Kidney (tissue), 22 donors: ENCODE results near the gene SEBOX. TPM values are rescaled to one million over a fixed set of nuclear protein-coding genes. Genes with fewer than 3 reads are reported as not detected.

Experiments
- DNase-seq, 5 donors: peaks; one replicate each; pipeline ENCODE4 v3.0.0-alpha.2; 2013 to 2020
- FAIRE-seq: peaks from 2 replicates; lab custom pipeline; 2012; peaks lifted over from hg19 to GRCh38; lab: Jason Lieb, UNC
- H3K27ac ChIP-seq, 2 donors: one replicate each; pipeline ENCODE4 v1.7.0; 2013; ENCODE audit warnings: low read depth in 2 of 2, low read length in 2 of 2, inconsistent platforms in 1 of 2
- H3K27me3 ChIP-seq: one replicate; pipeline ENCODE4 v1.7.1; 2013; ENCODE audit warnings: low read length, inconsistent platforms; ENCODE audit not compliant: control insufficient read depth, insufficient read depth
- H3K36me3 ChIP-seq, 3 donors: one replicate each; pipeline versions ENCODE4 v1.7.0 to v1.7.1; 2013; ENCODE audit warnings: low read length in 3 of 3, control low read depth in 1 of 3, inconsistent platforms in 1 of 3; ENCODE audit not compliant: insufficient read depth in 3 of 3, control insufficient read depth in 2 of 3
- H3K4me1 ChIP-seq, 3 donors: one replicate each; pipeline versions ENCODE4 v1.7.0 to v1.7.1; 2013; ENCODE audit warnings: low read length in 3 of 3, inconsistent platforms in 1 of 3, low read depth in 1 of 3; ENCODE audit not compliant: control insufficient read depth in 2 of 3, insufficient read depth in 2 of 3
- H3K4me3 ChIP-seq, 3 donors: one replicate each; pipeline versions ENCODE4 v1.7.0 to v1.8.1; 2013; ENCODE audit warnings: low read length in 3 of 3, control low read depth in 1 of 3, inconsistent platforms in 1 of 3
- H3K9ac ChIP-seq, 3 donors: one replicate each; pipeline versions ENCODE4 v1.7.0 to v1.7.1; 2013; ENCODE audit warnings: low read length in 3 of 3, control low read depth in 1 of 3, inconsistent platforms in 1 of 3
- H3K9me3 ChIP-seq, 3 donors: one replicate each; pipeline versions ENCODE4 v1.7.0 to v1.7.1; 2013; ENCODE audit warnings: low read length in 3 of 3, control low read depth in 1 of 3, inconsistent platforms in 1 of 3; ENCODE audit not compliant: control insufficient read depth in 2 of 3, insufficient read depth in 1 of 3
- CTCF ChIP-seq: IDR thresholded peaks from 3 replicates; pipeline ENCODE4 v1.5.1; 2012; ENCODE audit warnings: mild to moderate bottlenecking, moderate library complexity, borderline replicate concordance; ENCODE audit not compliant: insufficient read depth; ENCODE audit errors: extremely low read depth
- intact Hi-C: fragments of 100-400 bp; cut with DNase I; formaldehyde crosslinking; loops from one replicate; pipeline ENCODE4 v1.11.1; 2022
- long read RNA-seq, 10 donors: library from polyadenylated mRNA in 1 of 10; unstranded in 1 of 10; transcript quantifications; one replicate each; pipeline ENCODE4 v2.0.0 and lab custom pipeline, GENCODE V29; 2021 to 2026
- polyA plus RNA-seq: library from polyadenylated mRNA; stranded (reverse); fragments of 350-450 nt; fragmentation: Illumina TruSeq; extraction: RNeasy Lipid Tissue Mini Kit (QIAGEN cat#74804); gene quantifications from one replicate; pipeline ENCODE4 v1.2.3, GENCODE V29; 2014; ENCODE audit warnings: low read depth, low replicate concordance; ENCODE audit not compliant: insufficient read depth
- total RNA-seq: library from RNA; stranded (reverse); fragmentation: NEBNext Ultra II Directional; extraction: Animal tissue kit (Norgen Biotek cat#: 25700); gene quantifications from one replicate; pipeline ENCODE4 v1.2.1, GENCODE V29; 2021
- donor health status: control.
- donor health status: control.
- donor health status: control.
- donor health status: control.
- donor health status: control.
- donor health status: DM: yes; HTN: yes; CAD: no.
- donor health status: Normal renal cell carcinoma (clear cell type).

SEBOX gene
- total RNA-seq = not detected
- not detected for polyA plus RNA-seq
- long read RNA-seq, donor 1 = 0 reads
- long read RNA-seq, donor 2 = 0 reads
- long read RNA-seq, donor 3 = 0 reads
- long read RNA-seq, donor 4 = 0 reads
- long read RNA-seq, donor 5 = 0 reads
- long read RNA-seq, donor 6 = 0 reads
- long read RNA-seq, donor 7 = 0 reads
- long read RNA-seq, donor 8 = 0 reads
- long read RNA-seq, donor 9 = 0 reads
- long read RNA-seq, donor 10 = 0 reads

GRCh38 chr17:28364665-28365363, at the start of gene SEBOX:
SEBOX (minus strand) TSS chr17:28365199; CDS start chr17:28365151, 48 bp downstream.
- H3K4me3 ChIP-seq = no peak within 1 kb of the TSS
- no peak within 1 kb of the TSS for H3K27ac ChIP-seq
- FAIRE-seq = no peak
- no peak for TF ChIP-seq CTCF
- no peaks in the 10 kb centered on the region for H3K9me3 ChIP-seq
- peak in 2 of 5 donors; percentile 33 to 57 for DNase-seq
- intact Hi-C loops = no loop called here
- H3K9ac ChIP-seq = no peak within 1 kb of the TSS
- peaks cover 2 to 33% (median 25%) of the 10 kb centered on the region in 3 donors for H3K36me3 ChIP-seq
- H3K4me1 ChIP-seq = no peaks in the 10 kb centered on the region
- no peaks in the 10 kb centered on the region for H3K27me3 ChIP-seq

DNA sequence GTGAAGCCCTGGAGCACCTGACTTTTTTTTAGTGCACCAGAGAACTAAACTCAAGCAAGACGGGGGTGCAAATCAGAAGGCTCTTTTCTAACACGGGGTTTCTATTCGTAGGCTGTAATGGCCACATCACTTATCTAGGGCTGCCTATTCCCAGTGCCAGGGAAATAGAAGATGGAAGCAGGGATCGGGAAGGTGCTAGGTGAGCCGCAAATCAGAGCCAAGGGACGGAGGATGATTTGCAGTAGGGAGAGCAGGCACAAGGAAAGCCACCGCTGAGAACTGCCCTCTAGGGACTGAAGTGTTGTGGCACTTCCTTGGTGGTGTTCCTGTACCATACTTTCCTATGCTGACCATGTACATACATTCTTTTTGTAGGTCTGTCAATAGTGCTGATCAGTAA, 48.8 kb upstream of the SEBOX start:
- TF ChIP-seq CTCF = no peak
- no peak for FAIRE-seq
- no peak overlapping the region for H3K9ac ChIP-seq
- H3K36me3 ChIP-seq = no peaks in the 10 kb centered on the region
- no peaks in the 10 kb centered on the region for H3K4me1 ChIP-seq
- H3K4me3 ChIP-seq = no peak overlapping the region
- no peaks in the 10 kb centered on the region for H3K9me3 ChIP-seq
- intact Hi-C loops = no loop called here
- DNase-seq = no peak
- H3K27ac ChIP-seq = no peak overlapping the region
- no peaks in the 10 kb centered on the region for H3K27me3 ChIP-seq

DNA sequence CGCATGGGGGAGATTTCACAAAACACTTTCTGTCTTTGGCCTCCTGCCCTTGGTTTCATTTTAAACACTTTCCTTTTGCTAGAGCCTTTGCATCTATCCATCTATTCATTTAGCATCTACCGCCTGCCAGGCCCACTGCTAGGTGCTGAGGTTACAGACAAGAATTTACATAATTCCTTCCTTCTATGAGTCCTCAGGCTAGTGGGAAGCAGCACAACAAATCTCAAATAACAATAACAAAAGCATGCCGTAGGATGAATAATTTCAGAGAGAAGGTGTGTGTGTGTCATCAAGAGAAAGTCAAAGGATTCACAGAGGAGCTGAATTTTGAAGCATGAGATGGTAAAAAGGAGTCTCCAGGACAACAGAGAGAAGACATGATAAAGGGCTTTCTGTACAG, 47.1 kb upstream of the SEBOX start:
- Histone ChIP-seq H3K9ac (no peak overlapping the region), H3K4me1 (no peaks in the 10 kb centered on the region), H3K4me3 (no peak overlapping the region), H3K27ac (no peak overlapping the region), H3K27me3 (no peaks in the 10 kb centered on the region), H3K36me3 (no peaks in the 10 kb centered on the region), H3K9me3 (no peaks in the 10 kb centered on the region)
- intact Hi-C loops = no loop called here
- no peak for TF ChIP-seq CTCF
- no peak for FAIRE-seq
- no peak for DNase-seq
